Activated B cell treated with CpG ODN at 0.5 μM for 24 hours (primary cell): ENCODE measurements around the gene CNTN4. TPM values are rescaled to one million over a fixed set of nuclear protein-coding genes. Genes with fewer than 3 reads are reported as not detected.

ENCODE experiments used
- ATAC-seq: fragments of 200-7000 bp; cut with Tn5 transposase; one replicate; pipeline ENCODE4 v1.10.0; 2021; ENCODE audit warnings: low read depth, mild to moderate bottlenecking, moderate library complexity
- CTCF ChIA-PET: fragments of 350-600 bp; sonication (Branson Sonifier 250); formaldehyde crosslinking; loops from one replicate; lab custom pipeline; 2021; ENCODE audit warnings: antibody characterized with exemption; lab: Charles Lee
- POLR2A ChIA-PET: fragments of 350-600 bp; sonication (Branson Sonifier 250); formaldehyde crosslinking; loops from one replicate; lab custom pipeline; 2021; ENCODE audit warnings: antibody characterized with exemption; lab: Charles Lee
- DNase-seq: peaks from one replicate; pipeline ENCODE4 v3.0.0; 2022
- H3K27ac Mint-ChIP-seq: one replicate; pipeline ENCODE4 v1.8.0; 2020; ENCODE audit warnings: mixed read lengths
- H3K27me3 Mint-ChIP-seq: one replicate; pipeline ENCODE4 v1.8.0; 2021; ENCODE audit warnings: mixed read lengths
- H3K36me3 Mint-ChIP-seq: one replicate; pipeline ENCODE4 v1.8.0; 2021; ENCODE audit warnings: low read depth, mixed read lengths
- H3K4me1 Mint-ChIP-seq: one replicate; pipeline ENCODE4 v1.8.0; 2021; ENCODE audit warnings: mixed read lengths
- H3K4me3 Mint-ChIP-seq: one replicate; pipeline ENCODE4 v1.8.0; 2020; ENCODE audit warnings: mild to moderate bottlenecking, mixed read lengths
- H3K9me3 Mint-ChIP-seq: one replicate; pipeline ENCODE4 v1.8.0; 2020; ENCODE audit warnings: mixed read lengths
- intact Hi-C: fragments of 100-400 bp; cut with micrococcal nuclease; formaldehyde crosslinking; loops from one replicate; pipeline ENCODE4 v1.15.1; 2024
- total RNA-seq: library from RNA; stranded (reverse); gene quantifications from 2 replicates; pipeline ENCODE4 v1.2.3, GENCODE V29; 2022
- TF ChIP-seq, protein P1 (sequence below): fragments of 200-600 bp; IDR thresholded peaks from one replicate; pipeline ENCODE4 v1.8.0; 2022; ENCODE audit warnings: antibody characterized with exemption, mild to moderate bottlenecking

Gene CNTN4
- total RNA-seq, 1 donor from 2014 or later = not detected

DNA sequence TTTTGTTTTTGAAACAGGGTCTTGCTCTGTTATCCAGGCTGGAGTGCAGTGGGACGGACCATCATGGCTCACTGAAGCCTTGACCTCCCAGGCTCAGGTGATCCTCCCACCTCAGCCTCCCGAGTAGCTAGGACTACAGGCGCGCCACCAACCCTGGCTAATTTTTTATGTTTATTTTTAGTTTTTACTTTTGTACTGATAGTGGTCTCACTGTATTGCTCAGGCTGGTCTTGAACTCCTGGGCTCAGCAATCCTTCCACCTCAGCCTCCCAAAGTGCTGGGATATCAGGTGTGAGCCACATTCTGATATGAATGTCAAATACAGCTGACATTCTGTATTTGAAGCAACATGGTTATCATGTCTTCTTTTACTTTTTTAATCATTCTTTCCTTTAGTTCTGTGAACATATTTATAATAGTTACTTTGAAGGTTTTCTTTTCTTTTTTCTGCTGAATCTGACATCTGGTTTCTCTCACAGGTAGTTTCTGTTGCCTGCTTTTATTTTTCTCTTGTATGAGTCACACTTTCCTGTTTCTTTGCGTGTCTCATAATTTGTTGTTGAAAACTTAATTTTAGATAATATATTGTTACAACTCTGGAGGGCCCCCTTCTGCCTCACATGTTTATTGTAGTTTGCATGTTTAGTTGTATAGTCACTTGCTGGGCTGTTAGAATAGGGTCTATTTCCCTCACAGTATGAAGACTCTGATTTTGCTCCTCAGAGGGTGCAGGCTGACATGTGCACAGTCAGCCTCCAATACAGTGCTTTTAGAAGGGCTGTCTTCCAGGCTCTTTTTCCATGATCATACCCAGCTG lies 8.4 kb upstream of the CNTN4 start:
- no peak overlapping the region for H3K4me3 Mint-ChIP-seq
- ChIA-PET POLR2A (no interaction called here), CTCF (no interaction called here)
- intact Hi-C loops = no loop called here
- H3K27me3 Mint-ChIP-seq = no peaks in the 10 kb centered on the region
- no peak for DNase-seq
- no peaks in the 10 kb centered on the region for H3K4me1 Mint-ChIP-seq
- H3K9me3 Mint-ChIP-seq = peaks cover 5% of the 10 kb centered on the region
- no peaks in the 10 kb centered on the region for H3K36me3 Mint-ChIP-seq
- ATAC-seq = no peak
- no peak overlapping the region for H3K27ac Mint-ChIP-seq
- TF ChIP-seq, protein P1, sequence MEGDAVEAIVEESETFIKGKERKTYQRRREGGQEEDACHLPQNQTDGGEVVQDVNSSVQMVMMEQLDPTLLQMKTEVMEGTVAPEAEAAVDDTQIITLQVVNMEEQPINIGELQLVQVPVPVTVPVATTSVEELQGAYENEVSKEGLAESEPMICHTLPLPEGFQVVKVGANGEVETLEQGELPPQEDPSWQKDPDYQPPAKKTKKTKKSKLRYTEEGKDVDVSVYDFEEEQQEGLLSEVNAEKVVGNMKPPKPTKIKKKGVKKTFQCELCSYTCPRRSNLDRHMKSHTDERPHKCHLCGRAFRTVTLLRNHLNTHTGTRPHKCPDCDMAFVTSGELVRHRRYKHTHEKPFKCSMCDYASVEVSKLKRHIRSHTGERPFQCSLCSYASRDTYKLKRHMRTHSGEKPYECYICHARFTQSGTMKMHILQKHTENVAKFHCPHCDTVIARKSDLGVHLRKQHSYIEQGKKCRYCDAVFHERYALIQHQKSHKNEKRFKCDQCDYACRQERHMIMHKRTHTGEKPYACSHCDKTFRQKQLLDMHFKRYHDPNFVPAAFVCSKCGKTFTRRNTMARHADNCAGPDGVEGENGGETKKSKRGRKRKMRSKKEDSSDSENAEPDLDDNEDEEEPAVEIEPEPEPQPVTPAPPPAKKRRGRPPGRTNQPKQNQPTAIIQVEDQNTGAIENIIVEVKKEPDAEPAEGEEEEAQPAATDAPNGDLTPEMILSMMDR = no peak

DNA sequence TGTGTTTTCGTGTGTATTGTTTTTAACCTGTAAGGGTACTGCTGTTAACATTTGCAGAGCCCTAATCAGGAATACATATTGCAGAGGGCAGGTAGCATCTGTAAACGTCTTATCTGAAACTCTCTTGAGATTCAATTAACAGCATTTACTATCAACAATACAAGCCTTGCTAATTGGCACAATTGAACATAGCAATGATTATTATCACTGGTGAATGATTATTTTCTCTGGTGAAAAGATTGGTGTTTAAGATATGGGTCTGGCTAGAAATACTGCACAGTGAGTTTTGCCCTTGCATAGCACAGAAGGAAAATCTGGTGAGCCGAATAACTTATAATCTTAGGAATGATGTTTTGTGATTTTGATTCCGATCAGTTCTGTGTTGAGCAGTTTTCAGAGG lies 5.9 kb upstream of the CNTN4 start:
- DNase-seq = no peak

DNA sequence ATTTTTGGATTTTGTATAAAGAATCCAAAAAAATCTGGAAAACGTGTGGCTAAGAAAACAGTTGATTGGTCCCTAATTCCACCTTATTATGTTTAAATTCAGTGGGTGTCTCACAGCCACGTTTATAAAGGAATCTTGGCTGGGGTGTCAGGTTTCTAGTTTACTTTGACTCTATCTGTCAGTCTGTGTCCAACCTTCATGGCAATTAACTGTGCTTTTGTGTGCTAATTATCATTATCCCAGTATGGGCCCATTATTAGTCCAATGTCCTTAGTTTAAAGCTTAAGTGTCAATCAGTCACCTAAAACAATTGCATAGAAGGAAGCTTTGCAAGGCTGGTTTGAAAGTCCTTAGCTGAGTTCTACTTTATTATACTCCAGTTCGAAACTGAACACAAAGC lies 3.7 kb upstream of the CNTN4 start:
- no peak overlapping the region for H3K4me3 Mint-ChIP-seq
- intact Hi-C loops = no loop called here
- H3K9me3 Mint-ChIP-seq = peaks cover 2% of the 10 kb centered on the region
- TF ChIP-seq, protein P1 = no peak
- H3K36me3 Mint-ChIP-seq = no peaks in the 10 kb centered on the region
- peaks cover 18% of the 10 kb centered on the region for H3K27me3 Mint-ChIP-seq
- DNase-seq = no peak
- CTCF ChIA-PET = no interaction called here
- H3K27ac Mint-ChIP-seq = no peak overlapping the region
- POLR2A ChIA-PET = no interaction called here
- peaks cover 3% of the 10 kb centered on the region for H3K4me1 Mint-ChIP-seq
- no peak for ATAC-seq

More for the DNA sequence above, 5.9 kb upstream of the CNTN4 start:
- intact Hi-C loops = no loop called here
- H3K4me1 Mint-ChIP-seq = no peaks in the 10 kb centered on the region
- peaks cover 2% of the 10 kb centered on the region for H3K9me3 Mint-ChIP-seq
- ChIA-PET CTCF (no interaction called here), POLR2A (no interaction called here)
- H3K4me3 Mint-ChIP-seq = no peak overlapping the region
- no peaks in the 10 kb centered on the region for H3K36me3 Mint-ChIP-seq
- no peak overlapping the region for H3K27ac Mint-ChIP-seq
- H3K27me3 Mint-ChIP-seq = peaks cover 12% of the 10 kb centered on the region
- TF ChIP-seq, protein P1 = no peak
- ATAC-seq = no peak

DNA sequence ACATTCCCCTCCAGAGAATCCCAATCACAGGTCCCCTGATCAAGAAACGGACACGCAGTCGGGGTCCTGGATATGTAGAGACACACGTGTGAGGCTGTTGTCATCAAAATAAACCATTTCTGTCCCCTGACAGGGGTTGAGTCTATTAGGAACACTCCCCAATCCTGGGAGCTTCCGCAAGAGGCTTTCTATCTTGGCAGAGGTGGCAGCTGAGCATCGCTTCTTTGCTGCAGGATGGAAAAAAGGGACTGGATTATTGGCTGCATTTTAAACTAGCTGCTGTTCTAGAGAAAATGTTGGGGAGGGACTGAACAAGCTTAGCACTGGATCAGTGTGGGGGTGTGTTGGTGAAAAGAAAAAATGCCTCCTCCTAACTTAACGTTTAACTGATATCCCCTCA lies 2.5 kb upstream of the CNTN4 start:
- no peak overlapping the region for H3K4me3 Mint-ChIP-seq
- DNase-seq (no peak), ATAC-seq (no peak)
- ChIA-PET CTCF (no interaction called here), POLR2A (no interaction called here)
- peaks cover 2% of the 10 kb centered on the region for H3K9me3 Mint-ChIP-seq
- intact Hi-C loops = no loop called here
- H3K36me3 Mint-ChIP-seq = no peaks in the 10 kb centered on the region
- H3K27ac Mint-ChIP-seq = no peak overlapping the region
- TF ChIP-seq, protein P1 = no peak
- peaks cover 28% of the 10 kb centered on the region for H3K27me3 Mint-ChIP-seq
- peaks cover 5% of the 10 kb centered on the region for H3K4me1 Mint-ChIP-seq

DNA sequence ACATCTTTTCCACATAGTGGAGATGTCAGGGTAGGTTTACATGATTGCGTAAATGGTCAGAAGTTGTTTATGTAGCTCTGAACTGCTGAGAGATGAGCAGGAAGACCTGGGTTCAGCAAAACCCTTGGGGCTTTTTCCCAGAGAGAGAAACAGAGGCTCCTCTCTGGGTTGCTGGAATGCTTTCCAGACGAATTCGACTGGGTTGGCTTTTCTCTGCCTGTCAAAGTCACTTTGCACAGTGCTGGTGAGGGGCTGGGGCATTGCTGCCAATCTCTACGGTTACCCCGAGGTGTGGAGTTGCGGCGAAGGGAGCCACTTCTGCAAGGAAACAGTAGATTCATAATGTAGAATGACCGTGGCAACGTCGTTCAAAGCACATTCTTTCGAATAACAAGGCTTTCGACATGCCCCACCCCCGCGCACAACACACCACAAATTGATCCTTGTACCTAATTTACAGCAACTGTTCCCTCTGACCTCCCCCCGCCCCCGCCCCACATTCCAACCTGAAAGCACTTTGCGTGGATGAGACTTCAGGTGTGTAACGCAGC lies 950 bp upstream of the CNTN4 start:
- no peak for DNase-seq
- Mint-ChIP-seq H3K36me3 (no peaks in the 10 kb centered on the region), H3K4me3 (no peak overlapping the region), H3K27me3 (peaks cover 28% of the 10 kb centered on the region), H3K9me3 (peaks cover 2% of the 10 kb centered on the region), H3K4me1 (peaks cover 5% of the 10 kb centered on the region), H3K27ac (no peak overlapping the region)
- intact Hi-C loops = no loop called here
- POLR2A ChIA-PET = no interaction called here
- TF ChIP-seq, protein P1 = no peak
- CTCF ChIA-PET = no interaction called here
- no peak for ATAC-seq
